IPS-20b (cell line): ENCODE data around the gene SCN11A.

Source experiments
- H3K27ac ChIP-seq: one replicate; pipeline ENCODE4 v1.5.1; 2013; ENCODE audit warnings: low read length
- H3K27me3 ChIP-seq: 2 replicates; pipeline ENCODE4 v1.6.1; 2013; ENCODE audit warnings: mild to moderate bottlenecking, low read length, inconsistent platforms; ENCODE audit not compliant: insufficient read depth
- H3K36me3 ChIP-seq: 2 replicates; pipeline ENCODE4 v1.6.1; 2013; ENCODE audit warnings: low read depth, mild to moderate bottlenecking, inconsistent platforms, low read length, moderate library complexity; ENCODE audit not compliant: insufficient read depth
- H3K4me1 ChIP-seq: 2 replicates; pipeline ENCODE4 v1.6.1; 2013; ENCODE audit warnings: mild to moderate bottlenecking, control low read depth, inconsistent platforms, low read length, moderate library complexity; ENCODE audit not compliant: insufficient read depth
- H3K4me3 ChIP-seq: 2 replicates; pipeline ENCODE4 v1.5.1; 2013; ENCODE audit warnings: mild to moderate bottlenecking, low read length, inconsistent platforms
- H3K9ac ChIP-seq: 2 replicates; pipeline ENCODE4 v1.6.1; 2013; ENCODE audit warnings: low read depth, mild to moderate bottlenecking, inconsistent platforms, low read length, moderate library complexity
- H3K9me3 ChIP-seq: 2 replicates; pipeline ENCODE4 v1.6.1; 2013; ENCODE audit warnings: mild to moderate bottlenecking, low read depth, low read length, inconsistent platforms; ENCODE audit not compliant: insufficient read depth

The SCN11A gene

GRCh38 chr3:39090922-39091321 is 39.2 kb upstream of the SCN11A start:
- no peaks in the 10 kb centered on the region for H3K27me3 ChIP-seq
- no peaks in the 10 kb centered on the region for H3K4me1 ChIP-seq
- H3K36me3 ChIP-seq = peaks cover 95% of the 10 kb centered on the region
- no peaks in the 10 kb centered on the region for H3K9me3 ChIP-seq
- H3K9ac ChIP-seq = no peak overlapping the region
- H3K4me3 ChIP-seq = no peak overlapping the region
- H3K27ac ChIP-seq = no peak overlapping the region

GRCh38 chr3:39088889-39089288 is 37.1 kb upstream of the SCN11A start:
- H3K9ac ChIP-seq = no peak overlapping the region
- H3K4me3 ChIP-seq = no peak overlapping the region
- no peaks in the 10 kb centered on the region for H3K4me1 ChIP-seq
- no peak overlapping the region for H3K27ac ChIP-seq
- H3K36me3 ChIP-seq = peaks cover 93% of the 10 kb centered on the region
- H3K9me3 ChIP-seq = no peaks in the 10 kb centered on the region
- H3K27me3 ChIP-seq = no peaks in the 10 kb centered on the region

GRCh38 chr3:39088456-39088855 is 36.7 kb upstream of the SCN11A start:
- Histone ChIP-seq H3K36me3 (peaks cover 93% of the 10 kb centered on the region), H3K4me1 (no peaks in the 10 kb centered on the region), H3K27ac (no peak overlapping the region), H3K9ac (no peak overlapping the region), H3K27me3 (no peaks in the 10 kb centered on the region), H3K9me3 (no peaks in the 10 kb centered on the region), H3K4me3 (no peak overlapping the region)

GRCh38 chr3:39086144-39086543 is 34.4 kb upstream of the SCN11A start:
- Histone ChIP-seq H3K36me3 (peaks cover 72% of the 10 kb centered on the region), H3K9me3 (no peaks in the 10 kb centered on the region)

GRCh38 chr3:39082666-39083313 is 31.0 kb upstream of the SCN11A start:
- Histone ChIP-seq H3K9me3 (no peaks in the 10 kb centered on the region), H3K36me3 (peaks cover 62% of the 10 kb centered on the region), H3K4me1 (no peaks in the 10 kb centered on the region), H3K27ac (no peak overlapping the region), H3K9ac (no peak overlapping the region), H3K27me3 (no peaks in the 10 kb centered on the region), H3K4me3 (no peak overlapping the region)

More at GRCh38 chr3:39086144-39086543, 34.4 kb upstream of the SCN11A start:
- Histone ChIP-seq H3K9ac (no peak overlapping the region), H3K4me1 (no peaks in the 10 kb centered on the region), H3K27me3 (no peaks in the 10 kb centered on the region), H3K27ac (no peak overlapping the region), H3K4me3 (no peak overlapping the region)

GRCh38 chr3:39080026-39080425 is 28.3 kb upstream of the SCN11A start:
- peaks cover 62% of the 10 kb centered on the region for H3K36me3 ChIP-seq
- H3K4me1 ChIP-seq = no peaks in the 10 kb centered on the region
- no peak overlapping the region for H3K27ac ChIP-seq
- no peaks in the 10 kb centered on the region for H3K9me3 ChIP-seq
- H3K27me3 ChIP-seq = no peaks in the 10 kb centered on the region
- no peak overlapping the region for H3K4me3 ChIP-seq
- no peak overlapping the region for H3K9ac ChIP-seq

GRCh38 chr3:39079530-39079929 is 27.8 kb upstream of the SCN11A start:
- Histone ChIP-seq H3K9ac (no peak overlapping the region), H3K36me3 (peaks cover 64% of the 10 kb centered on the region), H3K27ac (no peak overlapping the region), H3K4me3 (no peak overlapping the region), H3K27me3 (no peaks in the 10 kb centered on the region), H3K9me3 (no peaks in the 10 kb centered on the region), H3K4me1 (no peaks in the 10 kb centered on the region)

- H3K4me1 ChIP-seq = no peaks in the 10 kb centered on the region
- no peaks in the 10 kb centered on the region for H3K27me3 ChIP-seq
- H3K27ac ChIP-seq = no peak overlapping the region
- H3K36me3 ChIP-seq = peaks cover 88% of the 10 kb centered on the region
- no peak overlapping the region for H3K9ac ChIP-seq
- H3K9me3 ChIP-seq = no peaks in the 10 kb centered on the region
- no peak overlapping the region for H3K4me3 ChIP-seq
Measured at GRCh38 chr3:39075910-39076309, 24.2 kb upstream of the SCN11A start.

GRCh38 chr3:39068556-39068955 is 16.8 kb upstream of the SCN11A start:
- Histone ChIP-seq H3K36me3 (peaks cover 78% of the 10 kb centered on the region), H3K27ac (no peak overlapping the region), H3K9ac (no peak overlapping the region), H3K4me3 (no peak overlapping the region), H3K9me3 (no peaks in the 10 kb centered on the region), H3K4me1 (no peaks in the 10 kb centered on the region), H3K27me3 (no peaks in the 10 kb centered on the region)

GRCh38 chr3:39067286-39067685 is 15.5 kb upstream of the SCN11A start:
- Histone ChIP-seq H3K9me3 (no peaks in the 10 kb centered on the region), H3K4me1 (no peaks in the 10 kb centered on the region), H3K27ac (no peak overlapping the region), H3K27me3 (no peaks in the 10 kb centered on the region), H3K36me3 (peaks cover 66% of the 10 kb centered on the region), H3K4me3 (no peak overlapping the region), H3K9ac (no peak overlapping the region)

- peaks cover 48% of the 10 kb centered on the region for H3K36me3 ChIP-seq
- H3K27me3 ChIP-seq = no peaks in the 10 kb centered on the region
- H3K9me3 ChIP-seq = no peaks in the 10 kb centered on the region
- H3K4me1 ChIP-seq = no peaks in the 10 kb centered on the region
- no peak overlapping the region for H3K9ac ChIP-seq
- no peak overlapping the region for H3K27ac ChIP-seq
- no peak overlapping the region for H3K4me3 ChIP-seq
Measured at GRCh38 chr3:39065197-39065596, 13.5 kb upstream of the SCN11A start.

GRCh38 chr3:39064646-39065045 is 12.9 kb upstream of the SCN11A start:
- Histone ChIP-seq H3K4me1 (no peaks in the 10 kb centered on the region), H3K27me3 (no peaks in the 10 kb centered on the region), H3K27ac (no peak overlapping the region), H3K9me3 (no peaks in the 10 kb centered on the region), H3K4me3 (no peak overlapping the region), H3K36me3 (peaks cover 42% of the 10 kb centered on the region), H3K9ac (no peak overlapping the region)
